Activated CD4-positive, alpha-beta T cell treated with anti-CD3 and anti-CD28 coated beads, Interleukin-2, amount 50 U/mL, for 48 hours (primary cell): Measurements from ENCODE around the gene ADIRF.
A peak's percentile ranks its signal among the peaks of the same experiment; 100 is the strongest.
"Not testable (repeated sequence)": the region's sequence is repeated elsewhere in the genome, so short reads cannot be mapped to it uniquely, and the experiment has no call there.

ENCODE experiments used
- DNase-seq, 2 experiments: peaks; one replicate each; pipeline ENCODE4 v3.0.0-alpha.2; 2020

Gene ADIRF

GRCh38 chr10:86946213-86947155 is 21.8 kb upstream of the ADIRF start:
- no peak for DNase-seq

GRCh38 chr10:86947806-86948205 is 20.5 kb upstream of the ADIRF start:
- not testable (repeated sequence) for DNase-seq

- no peak for DNase-seq
Observed at GRCh38 chr10:86950349-86950748, 17.9 kb upstream of the ADIRF start.

GRCh38 chr10:86951184-86951761 is 17.0 kb upstream of the ADIRF start:
- no peak for DNase-seq

GRCh38 chr10:86952106-86952505 is 16.2 kb upstream of the ADIRF start:
- no peak for DNase-seq

GRCh38 chr10:86952697-86953096 is 15.6 kb upstream of the ADIRF start:
- not testable (repeated sequence) for DNase-seq

- no peak for DNase-seq
Observed at GRCh38 chr10:86953747-86954680, 14.3 kb upstream of the ADIRF start.

GRCh38 chr10:86954681-86955500 is 13.4 kb upstream of the ADIRF start:
- DNase-seq, result no peak

- DNase-seq, result no peak
Observed at GRCh38 chr10:86955501-86956194, 12.6 kb upstream of the ADIRF start.

- no peak for DNase-seq
Observed at GRCh38 chr10:86956195-86956847, 12.0 kb upstream of the ADIRF start.

GRCh38 chr10:86956848-86957448 is 11.3 kb upstream of the ADIRF start:
- DNase-seq, result no peak

GRCh38 chr10:86957471-86958115 is 10.7 kb upstream of the ADIRF start, which contains the start of gene MMRN2:
MMRN2 (minus strand) TSS chr10:86957615; CDS start chr10:86957541, 74 bp downstream.
- no peak for DNase-seq

GRCh38 chr10:86958116-86958900 is 10.0 kb upstream of the ADIRF start, which contains the start of gene SNCG:
SNCG (plus strand) TSS chr10:86958599; CDS start chr10:86958698, 99 bp downstream.
- DNase-seq, result no peak

GRCh38 chr10:86958901-86959736 is 9.2 kb upstream of the ADIRF start:
- no peak for DNase-seq

- no peak for DNase-seq
Observed at GRCh38 chr10:86959737-86960002, 8.6 kb upstream of the ADIRF start.

- peak; percentile 43 to 52 for DNase-seq
Observed at GRCh38 chr10:86960003-86960862, 8.0 kb upstream of the ADIRF start.

GRCh38 chr10:86960863-86961434 is 7.3 kb upstream of the ADIRF start:
- no peak for DNase-seq
